PC-9 (cell line): ENCODE results near the gene RALGPS1.

Experiments
- EZH2 ChIP-seq: fragments of 200-600 bp; sonication (generic); IDR thresholded peaks from 2 replicates; pipeline ENCODE4 v1.8.0; 2017; ENCODE audit warnings: antibody characterized with exemption, low read depth
- TF ChIP-seq, protein P1 (sequence below): fragments of 200-600 bp; sonication (generic); conservative IDR thresholded peaks from 2 replicates; pipeline ENCODE4 v1.6.1; 2017; ENCODE audit warnings: mixed run types, antibody characterized with exemption, mild to moderate bottlenecking, moderate library complexity

DNA sequence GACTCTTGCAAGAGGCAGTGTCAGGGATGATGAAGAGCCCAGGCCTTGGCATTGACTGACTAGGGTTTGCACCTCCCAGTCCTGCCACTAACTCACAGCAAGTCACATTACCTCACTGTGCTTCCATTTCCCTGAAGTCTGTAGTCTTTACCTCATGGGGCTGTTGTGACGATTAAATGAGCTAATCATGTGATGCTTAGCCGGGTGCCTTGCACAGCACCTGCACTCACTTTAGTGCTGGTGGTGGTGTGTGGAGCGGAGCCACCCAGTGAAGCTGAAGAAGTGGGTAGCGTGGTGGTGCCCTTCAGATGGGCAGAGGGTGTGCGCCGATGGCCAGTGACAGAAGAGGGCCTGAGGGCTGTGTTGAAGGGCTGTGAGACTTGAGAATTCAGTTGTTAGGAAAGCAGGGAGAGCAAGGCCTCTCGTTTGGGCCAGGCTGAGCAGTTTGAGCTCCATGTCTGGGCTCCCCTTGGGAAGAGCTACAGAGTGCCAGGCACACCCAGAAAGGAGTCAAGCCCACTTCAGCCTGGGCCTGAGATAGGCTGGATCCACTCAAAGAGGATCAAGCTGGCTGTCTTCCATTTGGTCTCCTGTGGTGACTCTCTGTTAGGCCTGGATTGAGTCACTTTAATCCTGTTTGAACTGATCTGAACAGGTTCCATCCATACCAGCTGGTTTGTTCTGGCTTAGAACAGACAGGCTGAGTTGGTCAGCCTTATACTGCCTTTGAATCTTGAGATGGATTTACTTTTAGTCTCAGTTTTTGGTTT lies 42.5 kb downstream of the RALGPS1 start:
- TF ChIP-seq, protein P1, sequence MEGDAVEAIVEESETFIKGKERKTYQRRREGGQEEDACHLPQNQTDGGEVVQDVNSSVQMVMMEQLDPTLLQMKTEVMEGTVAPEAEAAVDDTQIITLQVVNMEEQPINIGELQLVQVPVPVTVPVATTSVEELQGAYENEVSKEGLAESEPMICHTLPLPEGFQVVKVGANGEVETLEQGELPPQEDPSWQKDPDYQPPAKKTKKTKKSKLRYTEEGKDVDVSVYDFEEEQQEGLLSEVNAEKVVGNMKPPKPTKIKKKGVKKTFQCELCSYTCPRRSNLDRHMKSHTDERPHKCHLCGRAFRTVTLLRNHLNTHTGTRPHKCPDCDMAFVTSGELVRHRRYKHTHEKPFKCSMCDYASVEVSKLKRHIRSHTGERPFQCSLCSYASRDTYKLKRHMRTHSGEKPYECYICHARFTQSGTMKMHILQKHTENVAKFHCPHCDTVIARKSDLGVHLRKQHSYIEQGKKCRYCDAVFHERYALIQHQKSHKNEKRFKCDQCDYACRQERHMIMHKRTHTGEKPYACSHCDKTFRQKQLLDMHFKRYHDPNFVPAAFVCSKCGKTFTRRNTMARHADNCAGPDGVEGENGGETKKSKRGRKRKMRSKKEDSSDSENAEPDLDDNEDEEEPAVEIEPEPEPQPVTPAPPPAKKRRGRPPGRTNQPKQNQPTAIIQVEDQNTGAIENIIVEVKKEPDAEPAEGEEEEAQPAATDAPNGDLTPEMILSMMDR = no peak
- no peak for TF ChIP-seq EZH2
